ENCODE measurements around the gene ZFHX2. TPM values are rescaled to one million over a fixed set of nuclear protein-coding genes. Genes with fewer than 3 reads are reported as not detected.

Gene ZFHX2
- total and polyA plus RNA-seq, 2 of the 13 experiments (the other 11 are each of a cell fraction or from before 2014, with no cell fraction given), result 0.17 to 0.44 TPM

DNA sequence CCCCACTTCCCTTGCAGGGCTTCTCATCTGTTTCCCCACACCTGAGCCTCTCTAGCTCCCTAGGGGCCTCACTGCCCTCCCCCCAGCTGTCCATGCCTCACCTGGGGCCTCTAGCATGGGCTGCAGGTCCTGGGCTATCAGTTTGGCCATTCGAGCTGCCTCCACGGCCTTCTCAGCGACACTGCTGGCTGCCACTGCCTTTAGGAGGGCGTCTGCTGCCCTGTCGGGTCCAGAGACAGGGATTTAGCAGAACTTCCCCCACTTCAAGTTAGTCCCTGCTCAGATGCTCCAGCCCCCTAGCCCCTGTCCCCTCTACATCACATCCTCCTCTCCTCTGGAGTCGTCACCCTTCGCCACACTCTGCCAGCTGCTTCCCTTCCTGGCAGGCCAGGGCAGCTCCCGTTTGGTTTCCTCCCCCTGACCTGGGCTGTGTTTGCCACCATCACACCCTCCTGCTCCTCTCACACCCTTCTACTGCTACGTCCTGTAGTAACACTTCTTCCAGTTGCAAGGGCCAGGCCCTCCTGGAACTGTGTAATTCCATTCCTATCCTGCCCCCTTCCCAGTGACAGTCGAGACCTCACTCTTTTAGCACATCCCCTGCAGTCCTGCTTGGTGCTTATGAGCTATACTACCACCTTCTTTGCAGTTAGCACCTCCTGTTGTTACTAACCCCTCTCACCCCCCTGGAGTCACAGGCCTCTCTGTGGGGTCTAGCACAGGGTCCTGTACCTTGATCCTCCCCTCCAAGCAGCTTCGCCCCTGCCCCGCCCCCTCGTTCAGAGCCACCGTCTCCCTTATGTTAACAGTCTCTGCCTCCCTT, 20.3 kb upstream of the ZFHX2 start (continued):
- 0 out of 2 replicates have a peak, but pooled peaks have one; percentile 3 for TF ChIP-seq CTCF (CRISPR knock-in tag; IDR thresholded peaks at IDR 0.05)
- TF ChIP-seq ZNF160 (CRISPR knock-in tag; IDR thresholded peaks at IDR 0.05), result no peak
- no peak for TF ChIP-seq KDM2A (CRISPR knock-in tag; IDR thresholded peaks at IDR 0.05; ENCODE audit: borderline replicate concordance, low read depth)
- peak; percentile 25; the same call in 1 of the 2 replicates for TF ChIP-seq HNF4G (IDR thresholded peaks at IDR 0.05; ENCODE audit: borderline replicate concordance, low read depth, low read length)
- no peak for TF ChIP-seq HNF4G (CRISPR knock-in tag; IDR thresholded peaks at IDR 0.05; ENCODE audit: borderline replicate concordance, low read depth)
- TF ChIP-seq ZNF274 (CRISPR knock-in tag; IDR thresholded peaks at IDR 0.05), result 0 out of 2 replicates have a peak, but pooled peaks have one; percentile 4
- TF ChIP-seq SCMH1 (CRISPR knock-in tag; IDR thresholded peaks at IDR 0.05; ENCODE audit: borderline replicate concordance), result no peak
- no peak for TF ChIP-seq ZMAT3 (CRISPR knock-in tag; conservative IDR thresholded peaks at IDR 0.05)
- no peak for TF ChIP-seq E2F2 (CRISPR knock-in tag; IDR thresholded peaks at IDR 0.05; ENCODE audit: borderline replicate concordance)
- TF ChIP-seq, protein P1, sequence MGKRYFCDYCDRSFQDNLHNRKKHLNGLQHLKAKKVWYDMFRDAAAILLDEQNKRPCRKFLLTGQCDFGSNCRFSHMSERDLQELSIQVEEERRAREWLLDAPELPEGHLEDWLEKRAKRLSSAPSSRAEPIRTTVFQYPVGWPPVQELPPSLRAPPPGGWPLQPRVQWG (CRISPR knock-in tag; IDR thresholded peaks at IDR 0.05; ENCODE audit: borderline replicate concordance, low read depth), result no peak

Data from HepG2 (cell line).